Mononuclear cell (primary cell): ENCODE measurements around the gene MAP3K6. TPM values are rescaled to one million over a fixed set of nuclear protein-coding genes. Genes with fewer than 3 reads are reported as not detected.

Experiments
- total RNA-seq: library from RNA; depleted of rRNA; stranded (reverse); fragments of >200 nt; gene quantifications from one replicate; pipeline ENCODE4 v1.2.3, GENCODE V29; 2012

MAP3K6 gene
- total RNA-seq, 1 donor, result 2.0 TPM

Other genes starting within 250 kb of the MAP3K6 start
- 6.4 TPM for gene SLC9A1, start 211.8 kb downstream of the MAP3K6 start, total RNA-seq
- gene WDTC1, start 132.3 kb downstream of the MAP3K6 start, total RNA-seq, result 14.1 TPM
- gene TMEM222, start 44.8 kb downstream of the MAP3K6 start, total RNA-seq, result 17.0 TPM
- 44.3 TPM for gene SYTL1, start 24.9 kb downstream of the MAP3K6 start, total RNA-seq
- gene FCN3, start 7.9 kb upstream of the MAP3K6 start, total RNA-seq, result not detected
- gene CD164L2, start 16.4 kb upstream of the MAP3K6 start, total RNA-seq, result not detected
- gene GPR3, start 25.7 kb upstream of the MAP3K6 start, total RNA-seq, result 0.10 TPM
- gene WASF2, start 123.2 kb upstream of the MAP3K6 start, total RNA-seq, result 29.4 TPM
- gene AHDC1, start 237.2 kb upstream of the MAP3K6 start, total RNA-seq, result 3.3 TPM